ENCODE results near the gene DNASE1L2.

GRCh38 chr16:2233872-2234812 is 2.1 kb upstream of the DNASE1L2 start:
- TF ChIP-seq CTCF (IDR thresholded peaks at IDR 0.05) (no peak), POLR2A (IDR thresholded peaks at IDR 0.05) (no peak)

Measured in testis (tissue), 2 donors.